NCI-H446 treated with DMSO at 0.1 percent for 48 hours (cell line): ENCODE data around the gene FHIT.
A peak's percentile ranks its signal among the peaks of the same experiment; 100 is the strongest.
"Not testable (repeated sequence)": the region's sequence is repeated elsewhere in the genome, so short reads cannot be mapped to it uniquely, and the experiment has no call there.

Experiments
- DNase-seq: peaks from one replicate; lab custom pipeline; 2025; lab: John Stamatoyannopoulos, UW

Gene FHIT

GRCh38 chr3:60557122-60557521 is 694.1 kb downstream of the FHIT start:
- DNase-seq: no peak

GRCh38 chr3:60555686-60556354 is 695.4 kb downstream of the FHIT start:
- no peak for DNase-seq

GRCh38 chr3:60553144-60553543 is 698.1 kb downstream of the FHIT start:
- no peak for DNase-seq

- no peak for DNase-seq
Observed at GRCh38 chr3:60552581-60552980, 698.7 kb downstream of the FHIT start.

- DNase-seq: no peak
Observed at GRCh38 chr3:60551455-60552209, 699.6 kb downstream of the FHIT start.

GRCh38 chr3:60549863-60550262 is 701.4 kb downstream of the FHIT start:
- DNase-seq: no peak

- DNase-seq: no peak
Observed at GRCh38 chr3:60542995-60543394, 708.3 kb downstream of the FHIT start.

- not testable (repeated sequence) for DNase-seq
Observed at GRCh38 chr3:60539394-60539793, 711.9 kb downstream of the FHIT start.

- DNase-seq: no peak
Observed at GRCh38 chr3:60536420-60536819, 714.8 kb downstream of the FHIT start.

GRCh38 chr3:60531759-60532158 is 719.5 kb downstream of the FHIT start:
- DNase-seq: no peak

GRCh38 chr3:60528651-60529050 is 722.6 kb downstream of the FHIT start:
- no peak for DNase-seq

GRCh38 chr3:60523536-60523935 is 727.7 kb downstream of the FHIT start:
- no peak for DNase-seq

- no peak for DNase-seq
Observed at GRCh38 chr3:60517134-60517533, 734.1 kb downstream of the FHIT start.

- no peak for DNase-seq
Observed at GRCh38 chr3:60514866-60515265, 736.4 kb downstream of the FHIT start.

GRCh38 chr3:60514085-60514649 is 737.1 kb downstream of the FHIT start:
- DNase-seq: no peak

- DNase-seq: no peak
Observed at GRCh38 chr3:60513241-60513640, 738.0 kb downstream of the FHIT start.

- DNase-seq: peak; percentile 10
Observed at GRCh38 chr3:60512506-60512905, 738.7 kb downstream of the FHIT start.

GRCh38 chr3:60509471-60509870 is 741.8 kb downstream of the FHIT start:
- no peak for DNase-seq

GRCh38 chr3:60504827-60505457 is 746.3 kb downstream of the FHIT start:
- DNase-seq: no peak

GRCh38 chr3:60501314-60501713 is 749.9 kb downstream of the FHIT start:
- no peak for DNase-seq

- DNase-seq: peak; percentile 7
Observed at GRCh38 chr3:60497902-60498301, 753.4 kb downstream of the FHIT start.

- DNase-seq: no peak
Observed at GRCh38 chr3:60490992-60491391, 760.3 kb downstream of the FHIT start.

- DNase-seq: no peak
Observed at GRCh38 chr3:60475096-60475495, 776.2 kb downstream of the FHIT start.
